Transverse colon (tissue), 4 donors: Measurements from ENCODE around the gene CHST11. TPM values are rescaled to one million over a fixed set of nuclear protein-coding genes. Genes with fewer than 3 reads are reported as not detected.

Experiments
- DNase-seq: peaks from one replicate; pipeline ENCODE4 v3.0.0-alpha.2; 2019
- H3K27ac ChIP-seq, 4 donors: fragments of 200-600 bp; sonication (generic); 2 replicates each; pipeline ENCODE4 v1.5.1; 2016 to 2018; ENCODE audit warnings: inconsistent platforms in 4 of 4
- H3K27me3 ChIP-seq: fragments of 200-600 bp; sonication (generic); 2 replicates; pipeline ENCODE4 v1.5.1; 2017; ENCODE audit warnings: inconsistent platforms
- H3K36me3 ChIP-seq, 4 donors: fragments of 200-600 bp; sonication (generic); 2 replicates each; pipeline ENCODE4 v1.5.1; 2017 to 2019; ENCODE audit warnings: inconsistent platforms in 4 of 4
- H3K4me1 ChIP-seq, 4 donors: fragments of 200-600 bp; sonication (generic); 2 replicates each; pipeline ENCODE4 v1.5.1; 2017 to 2020; ENCODE audit warnings: inconsistent platforms in 4 of 4
- H3K4me3 ChIP-seq, 4 donors: fragments of 200-600 bp; sonication (generic); 1 replicate in 1 of 4; 2 replicates in 3 of 4; pipeline versions ENCODE4 v1.5.1 to v1.6.1; 2017 to 2019; ENCODE audit warnings: inconsistent platforms in 4 of 4
- H3K9me3 ChIP-seq, 2 donors: fragments of 200-600 bp; sonication (generic); 2 replicates each; pipeline ENCODE4 v1.5.1; 2017 to 2019; ENCODE audit warnings: inconsistent platforms in 2 of 2
- CTCF ChIP-seq, 5 experiments: fragments of 200-600 bp in 3 of 5; fragments of 450-650 bp in 2 of 5; sonication (generic) in 3 of 5; IDR thresholded peaks; 1 replicate in 2 of 5; 2 replicates in 3 of 5; pipeline ENCODE4 v1.5.1; 2016 to 2017; ENCODE audit warnings: antibody characterized with exemption in 5 of 5, inconsistent platforms in 3 of 5, mild to moderate bottlenecking in 2 of 5, moderate library complexity in 1 of 5
- EP300 ChIP-seq: sonication (generic); formaldehyde crosslinking; IDR thresholded peaks from one replicate; pipeline ENCODE4 v1.6.1; 2017; ENCODE audit warnings: antibody characterized with exemption, low read depth
- POLR2A ChIP-seq: fragments of 450-650 bp; IDR thresholded peaks from one replicate; pipeline ENCODE4 v1.6.1; 2016; ENCODE audit warnings: antibody characterized with exemption, mild to moderate bottlenecking, moderate library complexity
- POLR2AphosphoS5 ChIP-seq, 3 donors: sonication (generic); formaldehyde crosslinking; IDR thresholded peaks; one replicate each; pipeline ENCODE4 v1.6.1; 2016; ENCODE audit warnings: antibody characterized with exemption in 3 of 3
- WGBS, 2 donors: methylation state at CpG; one replicate each; pipeline ENCODE4 v1.1.5; 2018; ENCODE audit warnings: low coverage in 1 of 2; 5-methylcytosine and 5-hydroxymethylcytosine counted together
- in situ Hi-C, 4 donors: fragments of 200-750 bp; cut with MboI; loops; one replicate each; pipeline versions ENCODE4 v1.15.0 to v1.15.1; 2017; ENCODE audit warnings: low sequenced_read_pairs in 3 of 4, low pct_ligation_motif_present in 1 of 4, low pct_unique_long_range_greater_than_20kb in 1 of 4
- intact Hi-C: fragments of 100-400 bp; cut with DNase I; formaldehyde crosslinking; loops from one replicate; pipeline ENCODE4 v1.15.1; 2023; ENCODE audit warnings: low total_unique reads
- total RNA-seq, 4 donors: library from RNA; depleted of rRNA; stranded (reverse); fragments of >200 nt; gene quantifications; one replicate each; pipeline ENCODE4 v1.1.0, GENCODE V29; 2016

Gene CHST11
- total RNA-seq, 4 donors from 2014 or later = 4.2 to 123 (median 31.5) TPM

- H3K9me3 ChIP-seq = no peaks in the 10 kb centered on the region
- peaks cover 0 to 19% (median 4%) of the 10 kb centered on the region in 4 donors for H3K4me1 ChIP-seq
- H3K36me3 ChIP-seq = no peaks in the 10 kb centered on the region
- 75 to 88% methylated on average over 2 of the region's 2 CpGs for WGBS, 2 donors
- no peak overlapping the region for H3K27ac ChIP-seq
- no peaks in the 10 kb centered on the region for H3K27me3 ChIP-seq
- in situ Hi-C loops (no loop called here), intact Hi-C loops (no loop called here)
- no peak for DNase-seq
- H3K4me3 ChIP-seq = no peak overlapping the region
- no peak for TF ChIP-seq CTCF (IDR thresholded peaks at IDR 0.05)
- no peak for TF ChIP-seq EP300
- TF ChIP-seq POLR2AphosphoS5 (IDR thresholded peaks at IDR 0.05) = no peak
- TF ChIP-seq POLR2A = no peak
Observed at GRCh38 chr12:104723895-104724294, 267.1 kb downstream of the CHST11 start.

GRCh38 chr12:104724992-104725585 lies 268.3 kb downstream of the CHST11 start:
- 89 to 91% methylated on average over 6 to 12 of the region's 12 CpGs for WGBS, 2 donors
- TF ChIP-seq POLR2AphosphoS5 (IDR thresholded peaks at IDR 0.05) (no peak), EP300 (no peak), CTCF (IDR thresholded peaks at IDR 0.05) (no peak), POLR2A (no peak)

GRCh38 chr12:104725610-104726009 lies 268.9 kb downstream of the CHST11 start:
- no peaks in the 10 kb centered on the region for H3K9me3 ChIP-seq
- WGBS, 2 donors = 96% methylated on average over 3 of the region's 3 CpGs; no CpG with 5 or more reads in 1 of the 2 donors
- no peaks in the 10 kb centered on the region for H3K36me3 ChIP-seq
- in situ Hi-C loops (no loop called here), intact Hi-C loops (no loop called here)
- no peaks in the 10 kb centered on the region for H3K27me3 ChIP-seq
- H3K4me3 ChIP-seq = no peak overlapping the region
- peaks cover 0 to 10% (median 2%) of the 10 kb centered on the region in 4 donors for H3K4me1 ChIP-seq
- no peak overlapping the region for H3K27ac ChIP-seq
- no peak for TF ChIP-seq POLR2A
- TF ChIP-seq POLR2AphosphoS5 (IDR thresholded peaks at IDR 0.05) = no peak
- DNase-seq = no peak

More at GRCh38 chr12:104724992-104725585, 268.3 kb downstream of the CHST11 start:
- H3K4me1 ChIP-seq = peaks cover 0 to 10% (median 2%) of the 10 kb centered on the region in 4 donors
- no peaks in the 10 kb centered on the region for H3K9me3 ChIP-seq
- DNase-seq = no peak
- intact Hi-C loops (no loop called here), in situ Hi-C loops (no loop called here)
- no peaks in the 10 kb centered on the region for H3K36me3 ChIP-seq
- no peak overlapping the region for H3K4me3 ChIP-seq
- no peak overlapping the region for H3K27ac ChIP-seq
- no peaks in the 10 kb centered on the region for H3K27me3 ChIP-seq

GRCh38 chr12:104727726-104728465 lies 271.1 kb downstream of the CHST11 start:
- no peak overlapping the region for H3K4me3 ChIP-seq

More at GRCh38 chr12:104727726-104728465, 271.1 kb downstream of the CHST11 start:
- in situ Hi-C loops = no loop called here
- Histone ChIP-seq H3K9me3 (no peaks in the 10 kb centered on the region), H3K27ac (no peak overlapping the region), H3K4me1 (peaks cover 0 to 4% (median 0%) of the 10 kb centered on the region in 4 donors), H3K36me3 (no peaks in the 10 kb centered on the region), H3K27me3 (no peaks in the 10 kb centered on the region)
- DNase-seq = no peak
- TF ChIP-seq CTCF (IDR thresholded peaks at IDR 0.05) = no peak
- TF ChIP-seq POLR2A = no peak
- no peak for TF ChIP-seq EP300
- TF ChIP-seq POLR2AphosphoS5 (IDR thresholded peaks at IDR 0.05) = no peak
- intact Hi-C loops = no loop called here
- WGBS, 2 donors = 85 to 93% methylated on average over 4 to 10 of the region's 10 CpGs
